H1 (cell line): Measurements from ENCODE around the gene CUEDC1. TPM values are rescaled to one million over a fixed set of nuclear protein-coding genes. Genes with fewer than 3 reads are reported as not detected.

Experiments used
- CTCF ChIA-PET: fragments of 300-600 bp; sonication (Branson Sonifier 250); formaldehyde crosslinking; loops from one replicate; lab custom pipeline; 2021; ENCODE audit not compliant: partially characterized antibody; lab: Charles Lee
- POLR2A ChIA-PET: fragments of 300-600 bp; sonication (Branson Sonifier 250); formaldehyde crosslinking; loops from one replicate; lab custom pipeline; 2021; ENCODE audit warnings: inconsistent platforms; ENCODE audit not compliant: partially characterized antibody; lab: Charles Lee
- DNase-seq, 2 experiments: peaks; one replicate each; pipeline versions ENCODE4 v3.0.0 to v3.0.0-alpha.2; 2010 to 2022; ENCODE audit warnings: low spot score in 2 of 2, low read depth in 1 of 2, mixed read lengths in 1 of 2
- FAIRE-seq: peaks from 2 replicates; lab custom pipeline; 2011; peaks lifted over from hg19 to GRCh38; lab: Jason Lieb, UNC
- H2AFZ ChIP-seq: 2 replicates; pipeline ENCODE4 v1.8.1; 2012; ENCODE audit warnings: low read length, inconsistent platforms
- H2AK5ac ChIP-seq: 2 replicates; pipeline ENCODE4 v1.6.1; 2013; ENCODE audit warnings: low read depth, low read length
- H2BK120ac ChIP-seq: replicated peaks from 2 replicates; pipeline ENCODE3; 2013; ENCODE audit warnings: low read depth, low read length, inconsistent platforms
- H2BK12ac ChIP-seq: 2 replicates; pipeline ENCODE4 v1.6.1; 2013; ENCODE audit warnings: low read depth, low read length
- H2BK15ac ChIP-seq: 2 replicates; pipeline ENCODE4 v1.6.1; 2013; ENCODE audit warnings: low read length
- H2BK20ac ChIP-seq: 2 replicates; pipeline ENCODE4 v1.6.1; 2013; ENCODE audit warnings: low read length
- H2BK5ac ChIP-seq: 2 replicates; pipeline ENCODE4 v1.6.1; 2013; ENCODE audit warnings: low read depth, low read length
- H3K14ac ChIP-seq: 2 replicates; pipeline ENCODE4 v1.6.1; 2013; ENCODE audit warnings: inconsistent platforms; ENCODE audit not compliant: insufficient read length
- H3K18ac ChIP-seq: 2 replicates; pipeline ENCODE4 v1.6.1; 2013; ENCODE audit warnings: low read length; ENCODE audit errors: extremely low read depth
- H3K23ac ChIP-seq: 2 replicates; pipeline ENCODE4 v1.6.1; 2013; ENCODE audit warnings: inconsistent platforms; ENCODE audit not compliant: insufficient read length
- H3K23me2 ChIP-seq: 2 replicates; pipeline ENCODE4 v1.6.1; 2013; ENCODE audit warnings: low read depth, low read length
- H3K27ac ChIP-seq: 2 replicates; pipeline ENCODE4 v1.6.1; 2011; ENCODE audit warnings: low read depth, low read length, inconsistent platforms
- H3K27me3 ChIP-seq, 4 experiments: replicated peaks in 1 of 4; 1 replicate in 1 of 4; 2 replicates in 3 of 4; pipeline versions ENCODE4 v1.6.1 to v1.8.1; 2011 to 2013; ENCODE audit warnings: low read length in 3 of 4, mild to moderate bottlenecking in 3 of 4, inconsistent platforms in 2 of 4, mixed read lengths in 2 of 4, moderate library complexity in 1 of 4; ENCODE audit not compliant: control insufficient read depth in 3 of 4, insufficient read depth in 3 of 4; ENCODE audit errors: extremely low read depth in 1 of 4
- H3K36me3 ChIP-seq, 4 experiments: 2 replicates each; pipeline versions ENCODE4 v1.6.1 to v1.8.1; 2011 to 2013; ENCODE audit warnings: mild to moderate bottlenecking in 4 of 4, low read length in 3 of 4, moderate library complexity in 2 of 4, control low read depth in 1 of 4, inconsistent platforms in 1 of 4; ENCODE audit not compliant: insufficient read depth in 4 of 4, control insufficient read depth in 2 of 4
- H3K4ac ChIP-seq: replicated peaks from 2 replicates; pipeline ENCODE3; 2013; ENCODE audit warnings: low read length, low read depth, mixed read lengths, inconsistent platforms; ENCODE audit not compliant: insufficient read length
- H3K4me1 ChIP-seq, 4 experiments: replicated peaks in 1 of 4; 1 replicate in 1 of 4; 2 replicates in 3 of 4; pipeline versions ENCODE4 v1.6.1 to v1.8.1; 2011 to 2013; ENCODE audit warnings: low read length in 3 of 4, inconsistent platforms in 2 of 4, mixed read lengths in 1 of 4; ENCODE audit not compliant: insufficient read depth in 4 of 4, control insufficient read depth in 3 of 4
- H3K4me2 ChIP-seq, 2 experiments: 2 replicates each; pipeline versions ENCODE4 v1.6.1 to v1.8.1; 2011 to 2013; ENCODE audit warnings: low read depth in 2 of 2, low read length in 2 of 2, control low read depth in 1 of 2, inconsistent platforms in 1 of 2, mild to moderate bottlenecking in 1 of 2; ENCODE audit not compliant: insufficient read depth in 1 of 2
- H3K4me3 ChIP-seq, 4 experiments: fragments of 200-600, 300-600 bp in 1 of 4; sonication (generic), shearing (Covaris generic), sonication (Bioruptor Twin) in 1 of 4; 2 replicates each; pipeline versions ENCODE4 v1.5.1 to v1.8.1; 2011 to 2016; ENCODE audit warnings: low read length in 4 of 4, low read depth in 3 of 4, control low read depth in 2 of 4, inconsistent platforms in 2 of 4, mild to moderate bottlenecking in 2 of 4, mixed read lengths in 1 of 4, moderate library complexity in 1 of 4; ENCODE audit not compliant: insufficient read depth in 2 of 4; ENCODE audit errors: extremely low read depth in 1 of 4
- H3K56ac ChIP-seq: replicated peaks from 2 replicates; pipeline ENCODE3; 2013; ENCODE audit warnings: low read depth, mild to moderate bottlenecking, mixed read lengths, low read length, inconsistent platforms; ENCODE audit not compliant: insufficient read length
- H3K79me1 ChIP-seq: 2 replicates; pipeline ENCODE4 v1.6.1; 2013; ENCODE audit warnings: low read depth, low read length, control low read depth
- H3K79me2 ChIP-seq, 2 experiments: 2 replicates each; pipeline versions ENCODE4 v1.6.1 to v1.8.1; 2012 to 2013; ENCODE audit warnings: low read length in 2 of 2, mild to moderate bottlenecking in 2 of 2, inconsistent platforms in 1 of 2; ENCODE audit not compliant: insufficient read depth in 2 of 2, control insufficient read depth in 1 of 2
- H3K9ac ChIP-seq, 4 experiments: replicated peaks in 1 of 4; 1 replicate in 1 of 4; 2 replicates in 3 of 4; pipeline versions ENCODE4 v1.6.1 to v1.8.1; 2011 to 2013; ENCODE audit warnings: low read depth in 3 of 4, low read length in 3 of 4, control low read depth in 2 of 4, mild to moderate bottlenecking in 2 of 4, moderate library complexity in 2 of 4, inconsistent platforms in 1 of 4; ENCODE audit errors: extremely low read depth in 1 of 4
- H3K9me3 ChIP-seq, 2 experiments: 2 replicates each; pipeline versions ENCODE4 v1.6.1 to v1.8.1; 2012 to 2013; ENCODE audit warnings: mild to moderate bottlenecking in 2 of 2, moderate library complexity in 2 of 2, control low read depth in 1 of 2, inconsistent platforms in 1 of 2, low read depth in 1 of 2, low read length in 1 of 2, mixed read lengths in 1 of 2; ENCODE audit not compliant: insufficient read depth in 2 of 2
- H4K20me1 ChIP-seq, 2 experiments: replicated peaks in 1 of 2; 2 replicates each; pipeline versions ENCODE3 to v1.8.1; 2011 to 2013; ENCODE audit warnings: inconsistent platforms in 2 of 2, low read length in 2 of 2, mild to moderate bottlenecking in 1 of 2; ENCODE audit not compliant: insufficient read depth in 2 of 2, control insufficient read depth in 1 of 2
- H4K5ac ChIP-seq: 2 replicates; pipeline ENCODE4 v1.6.1; 2013; ENCODE audit warnings: low read length, low read depth, mixed read lengths, inconsistent platforms; ENCODE audit not compliant: insufficient read length
- H4K8ac ChIP-seq: 2 replicates; pipeline ENCODE4 v1.8.0; 2013; ENCODE audit warnings: mild to moderate bottlenecking, moderate library complexity, low read length, inconsistent platforms; ENCODE audit not compliant: insufficient read depth; ENCODE audit errors: extremely low read depth
- H4K91ac ChIP-seq: replicated peaks from 2 replicates; pipeline ENCODE3; 2013; ENCODE audit warnings: low read length, mixed read lengths, inconsistent platforms; ENCODE audit not compliant: insufficient read length
- CHD2 ChIP-seq: IDR thresholded peaks from 2 replicates; pipeline ENCODE4 v1.6.1; 2012; ENCODE audit warnings: low read length, improper control_type of control experiment
- EGR1 ChIP-seq: IDR thresholded peaks from 2 replicates; pipeline ENCODE4 v1.6.1; 2011; ENCODE audit warnings: low read depth, low read length, borderline replicate concordance
- PHF8 ChIP-seq: fragments of 200-600 bp; sonication (generic); conservative IDR thresholded peaks from 2 replicates; pipeline ENCODE4 v1.7.1; 2012; ENCODE audit warnings: low read depth, mild to moderate bottlenecking, inconsistent platforms, low read length, moderate library complexity
- USF2 ChIP-seq: IDR thresholded peaks from 2 replicates; pipeline ENCODE4 v1.6.1; 2011; ENCODE audit warnings: low read length, improper control_type of control experiment
- WGBS, 2 experiments: shearing (Covaris generic) in 1 of 2; methylation state at CpG; one replicate each; pipeline versions ENCODE4 v1.1.6 to v1.1.7; 2013 to 2015; ENCODE audit warnings: low lambda C conversion rate in 2 of 2, mixed read lengths in 2 of 2, inconsistent platforms in 1 of 2, low coverage in 1 of 2, missing lambda C conversion rate in 1 of 2; ENCODE audit not compliant: insufficient replicate concordance in 2 of 2, insufficient coverage in 1 of 2, insufficient read length in 1 of 2; ENCODE audit errors: extremely low coverage in 1 of 2, missing lambda C conversion rate in 1 of 2; 5-methylcytosine and 5-hydroxymethylcytosine counted together
- polyA plus RNA-seq, 7 experiments: library from polyadenylated mRNA; depleted of rRNA in 3 of 7; stranded (reverse) in 5 of 7; unstranded in 2 of 7; fragments of >200 nt in 5 of 7; fragments of 200-250 nt in 2 of 7; gene quantifications; 1 replicate in 5 of 7; 2 replicates in 1 of 7; 4 replicates in 1 of 7; pipeline versions ENCODE4 v1.2.1 to v1.2.3, GENCODE V29; 2011 to 2013; ENCODE audit warnings: missing spikeins in 2 of 7, mixed read lengths in 2 of 7
- total RNA-seq: library from RNA; stranded (reverse); fragmentation: NEBNext Ultra II Directional; extraction: Animal tissue kit (Norgen Biotek cat#: 25700); gene quantifications from 2 replicates; pipeline ENCODE4 v1.2.1, GENCODE V29; 2021

Gene CUEDC1
- total and polyA plus RNA-seq, 2 of the 8 experiments (the other 6 are each of a cell fraction or from before 2014, with no cell fraction given), result 4.0 to 10.7 TPM

- Histone ChIP-seq H2BK120ac (no peak overlapping the region), H2AK5ac (0 out of 2 replicates have a peak overlapping the region, but pooled peaks have one; percentile 53), H4K8ac (no peak overlapping the region), H2BK5ac (no peak overlapping the region), H2BK12ac (0 out of 2 replicates have a peak overlapping the region, but pooled peaks have one; percentile 60), H3K79me2 (no peaks in the 10 kb centered on the region), H3K14ac (no peak overlapping the region), H4K20me1 (no peaks in the 10 kb centered on the region), H3K4me2 (no peak overlapping the region), H3K56ac (no peak overlapping the region), H3K27me3 (no peaks in the 10 kb centered on the region), H3K4me3 (no peak overlapping the region)
- TF ChIP-seq CHD2, result no peak
- TF ChIP-seq USF2, result no peak
- TF ChIP-seq EGR1, result no peak
- TF ChIP-seq PHF8, result no peak
- TF ChIP-seq, all 59 proteins: peak for 0
- ChIA-PET CTCF (interaction anchor here (0.6 to 5.3 kb wide), 14 partner anchors 12 to 269 kb away, joined by 3 to 65 read pairs (median 4); partner anchors contain the start of gene CUEDC1), POLR2A (interaction anchor here (0.7 to 2.1 kb wide), 8 partner anchors 9 to 56 kb away, joined by 3 to 8 read pairs (median 4); partner anchors contain the start of gene CUEDC1)
- Histone ChIP-seq H3K9me3 (no peaks in the 10 kb centered on the region), H3K4me1 (peaks cover 6 to 15% (median 13%) of the 10 kb centered on the region in 4 experiments), H4K91ac (no peak overlapping the region), H3K27ac (no peak overlapping the region), H3K23ac (no peak overlapping the region), H3K18ac (no peak overlapping the region; the same call in 1 of the 2 replicates), H4K5ac (no peak overlapping the region), H3K9ac (no peak overlapping the region), H2BK15ac (peak overlapping the region; percentile 46; the same call in 1 of the 2 replicates), H3K36me3 (no peaks in the 10 kb centered on the region), H3K4ac (no peak overlapping the region), H3K23me2 (no peaks in the 10 kb centered on the region), H2AFZ (0 out of 2 replicates have a peak overlapping the region, but pooled peaks have one; percentile 8), H2BK20ac (0 out of 2 replicates have a peak overlapping the region, but pooled peaks have one; percentile 32), H3K79me1 (no peaks in the 10 kb centered on the region; the same call in 1 of the 2 replicates)
- WGBS, 2 experiments, result 90% methylated on average over 7 of the region's 7 CpGs; no CpG with 5 or more reads in 1 of the 2 experiments
- DNase-seq (no peak), FAIRE-seq (no peak)
Observed at GRCh38 chr17:57939797-57940196, 15.4 kb downstream of the CUEDC1 start.
